Measurements from ENCODE around the gene CSMD2.

Gene CSMD2

GRCh38 chr1:34166625-34167361, 1.8 kb upstream of the CSMD2 start:
- TF ChIP-seq CTCF (IDR thresholded peaks at IDR 0.05; ENCODE audit: borderline replicate concordance, insufficient read depth, low read depth, low read length) = no peak
- H3K4me3 ChIP-seq (ENCODE audit: low read depth, low read length) = no peak overlapping the region

GRCh38 chr1:34166191-34166624, 1.2 kb upstream of the CSMD2 start:
- no peak for TF ChIP-seq CTCF (IDR thresholded peaks at IDR 0.05; ENCODE audit: borderline replicate concordance, insufficient read depth, low read depth, low read length)
- H3K4me3 ChIP-seq (ENCODE audit: low read depth, low read length) = no peak overlapping the region

GRCh38 chr1:34165422-34165921, 442 bp upstream of the CSMD2 start:
- no peak overlapping the region for H3K4me3 ChIP-seq (ENCODE audit: low read depth, low read length)
- no peak for TF ChIP-seq CTCF (IDR thresholded peaks at IDR 0.05; ENCODE audit: borderline replicate concordance, insufficient read depth, low read depth, low read length)

DNA sequence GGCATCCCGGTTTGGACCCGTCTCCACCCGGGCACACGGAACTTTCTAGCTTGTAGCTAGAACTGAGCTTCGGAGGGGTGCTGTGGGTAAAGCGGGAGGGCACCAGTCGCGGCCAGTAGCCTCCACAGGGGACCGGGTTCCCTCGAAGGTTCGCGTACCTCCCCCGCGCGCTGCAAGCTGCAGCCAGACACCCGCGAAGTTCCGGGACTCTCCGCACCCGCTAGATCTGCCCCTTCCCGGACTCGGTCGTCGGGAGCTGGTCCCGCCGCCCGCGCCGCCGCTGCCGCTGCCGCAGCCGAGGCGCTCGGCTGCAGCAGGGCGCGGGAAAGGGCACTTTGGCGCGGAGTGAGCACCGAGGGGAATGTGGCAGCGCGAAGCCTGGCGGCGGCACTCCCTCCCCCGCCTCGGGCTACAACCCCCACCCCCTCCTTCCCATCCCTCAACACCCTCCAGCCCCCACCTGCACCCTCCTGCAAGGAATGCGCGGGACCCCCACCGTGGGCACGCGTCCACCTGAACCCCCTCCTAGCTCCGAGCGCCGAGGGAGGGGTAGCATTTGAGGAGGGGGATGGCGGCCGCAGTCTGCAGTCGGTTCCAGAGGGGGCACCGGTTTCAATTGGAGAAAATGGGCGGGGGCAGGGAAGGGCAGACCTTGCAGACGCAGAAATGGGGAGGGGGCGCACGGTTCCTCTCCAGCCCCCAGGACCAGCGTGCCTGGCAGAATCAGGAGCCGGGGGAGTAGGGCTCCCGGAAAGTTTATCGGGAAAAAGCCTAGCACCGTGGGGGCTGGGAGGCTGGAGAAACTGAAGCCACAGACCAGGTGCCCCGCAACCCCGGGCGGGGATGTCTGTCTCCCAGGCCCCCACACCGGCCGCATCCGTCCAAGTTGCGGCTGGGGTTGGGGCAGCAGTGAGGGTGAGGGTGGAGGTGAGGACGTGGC, 968 bp downstream of the CSMD2 start:
- peak overlapping the region; percentile 2 for H3K4me3 ChIP-seq (ENCODE audit: low read depth, low read length)
- no peak for TF ChIP-seq CTCF (IDR thresholded peaks at IDR 0.05; ENCODE audit: borderline replicate concordance, insufficient read depth, low read depth, low read length)

DNA sequence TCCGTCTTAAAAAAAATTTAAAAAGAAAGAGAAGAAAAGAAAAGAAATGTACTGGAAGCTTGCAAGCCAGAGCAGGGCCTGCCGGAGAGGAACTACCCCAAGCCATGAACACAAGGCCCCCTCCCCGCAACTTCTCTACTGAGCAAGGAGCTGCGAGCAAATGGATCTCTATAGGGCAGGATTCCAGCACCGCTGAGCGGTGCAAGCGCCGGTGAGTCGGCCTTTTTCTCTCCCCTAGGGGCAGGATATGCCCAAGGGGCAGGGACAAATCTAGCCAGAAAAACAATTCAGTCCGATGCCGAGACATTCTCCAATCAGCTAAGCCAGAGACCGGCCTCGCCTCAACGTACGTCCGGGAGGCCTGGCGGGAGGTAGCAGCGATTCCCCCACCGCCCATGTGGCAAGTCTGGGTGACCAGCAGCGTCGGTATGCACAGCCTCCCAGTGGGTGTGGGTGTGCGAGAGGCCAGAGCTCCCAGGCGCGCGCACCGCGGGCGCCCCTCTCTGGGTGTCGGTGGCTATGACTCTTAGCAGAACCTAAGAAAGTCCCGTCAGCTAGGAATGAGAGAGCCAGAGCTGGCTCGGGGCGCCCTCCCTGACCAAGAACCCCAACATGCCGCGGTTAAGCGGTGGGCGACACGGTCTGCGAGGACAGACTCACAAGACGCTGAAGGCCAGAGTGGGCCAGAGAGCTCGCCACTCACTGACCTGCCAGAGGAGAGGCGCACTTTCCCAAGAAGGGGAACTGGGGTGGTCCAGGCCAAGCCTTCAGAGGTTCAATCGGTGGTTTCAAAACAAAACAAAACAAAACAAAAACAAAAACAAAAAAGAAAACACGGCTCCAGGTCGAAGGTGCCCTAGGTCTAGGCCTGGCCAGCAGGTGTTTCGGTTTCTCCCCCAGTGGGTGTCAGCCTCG, 1.9 kb downstream of the CSMD2 start:
- peak overlapping the region; percentile 2 for H3K4me3 ChIP-seq (ENCODE audit: low read depth, low read length)
- peak; percentile 78 for TF ChIP-seq CTCF (IDR thresholded peaks at IDR 0.05; ENCODE audit: borderline replicate concordance, insufficient read depth, low read depth, low read length)

DNA sequence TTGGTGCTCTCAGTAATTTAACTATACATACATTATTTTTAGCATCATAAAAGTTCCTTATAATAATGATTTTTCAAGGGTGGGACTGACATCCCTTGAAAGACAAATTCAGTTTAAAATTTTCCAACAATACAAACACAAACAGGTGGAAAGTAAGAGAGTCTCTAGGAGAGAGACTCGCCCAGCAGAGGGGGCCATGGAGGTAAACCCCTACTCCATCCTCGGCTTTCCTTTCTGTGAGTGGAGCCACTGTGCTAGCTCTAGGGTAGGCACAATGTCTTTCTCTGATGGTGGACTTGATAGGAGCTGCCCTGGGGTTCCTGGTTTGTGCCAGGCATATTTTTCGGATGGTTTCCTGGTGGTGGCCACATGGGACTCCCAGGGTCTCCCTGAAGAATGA, 8.3 kb downstream of the CSMD2 start:
- no peak for TF ChIP-seq CTCF (IDR thresholded peaks at IDR 0.05; ENCODE audit: borderline replicate concordance, insufficient read depth, low read depth, low read length)

More for the DNA sequence above, 8.3 kb downstream of the CSMD2 start:
- H3K4me3 ChIP-seq (ENCODE audit: low read depth, low read length) = no peak overlapping the region

All from GM12875 (cell line).